Karpas-422 (cell line): ENCODE data around the gene MUC5AC. TPM values are rescaled to one million over a fixed set of nuclear protein-coding genes. Genes with fewer than 3 reads are reported as not detected.
"Not testable (repeated sequence)": the region's sequence is repeated elsewhere in the genome, so short reads cannot be mapped to it uniquely, and the experiment has no call there.

ENCODE experiments used
- DNase-seq: peaks from one replicate; pipeline ENCODE4 v3.0.0-alpha.2; 2015
- H2AFZ ChIP-seq: fragments of 200-600 bp; sonication (generic); 2 replicates; pipeline ENCODE4 v1.6.1; 2014; ENCODE audit warnings: antibody characterized with exemption, low read length, mixed read lengths
- H3K27ac ChIP-seq: fragments of 200-600 bp; sonication (generic); 2 replicates; pipeline ENCODE4 v1.5.1; 2014; ENCODE audit warnings: mild to moderate bottlenecking, low read length, moderate library complexity
- H3K27me3 ChIP-seq: fragments of 200-600 bp; sonication (generic); 2 replicates; pipeline ENCODE4 v1.6.1; 2014; ENCODE audit warnings: low read length, mixed read lengths
- H3K36me3 ChIP-seq: fragments of 200-600 bp; sonication (generic); 2 replicates; pipeline ENCODE4 v1.6.1; 2014; ENCODE audit warnings: low read length, mixed read lengths; ENCODE audit not compliant: insufficient read depth
- H3K4me1 ChIP-seq: fragments of 200-600 bp; sonication (generic); 2 replicates; pipeline ENCODE4 v1.6.1; 2014; ENCODE audit warnings: mild to moderate bottlenecking, low read length, mixed read lengths
- H3K4me2 ChIP-seq: fragments of 200-600 bp; sonication (generic); 2 replicates; pipeline ENCODE4 v1.6.1; 2014; ENCODE audit warnings: low read length, low read depth, mild to moderate bottlenecking; ENCODE audit not compliant: poor library complexity, severe bottlenecking
- H3K4me3 ChIP-seq: fragments of 200-600 bp; sonication (generic); 2 replicates; pipeline ENCODE4 v1.5.1; 2014; ENCODE audit warnings: mild to moderate bottlenecking, antibody characterized with exemption, low read length, mixed read lengths
- H3K79me2 ChIP-seq: fragments of 200-600 bp; sonication (generic); 2 replicates; pipeline ENCODE4 v1.6.1; 2014; ENCODE audit warnings: mild to moderate bottlenecking, low read length, mixed read lengths
- H3K9ac ChIP-seq: fragments of 200-600 bp; sonication (generic); 2 replicates; pipeline ENCODE4 v1.6.0; 2014; ENCODE audit warnings: low read length
- H3K9me2 ChIP-seq: fragments of 200-600 bp; sonication (generic), shearing (Covaris generic); replicated peaks from 2 replicates; pipeline ENCODE4 v1.6.0; 2014; ENCODE audit warnings: mild to moderate bottlenecking, low read length, moderate library complexity; ENCODE audit not compliant: insufficient read depth
- H3K9me3 ChIP-seq: fragments of 300-700, 200-600 bp; sonication (generic); 2 replicates; pipeline ENCODE4 v1.6.1; 2014; ENCODE audit warnings: low read length, mixed read lengths
- H4K20me1 ChIP-seq: fragments of 200-600 bp; sonication (generic); 2 replicates; pipeline ENCODE4 v1.6.1; 2014; ENCODE audit warnings: mild to moderate bottlenecking, antibody characterized with exemption, low read length, low read depth; ENCODE audit not compliant: insufficient read depth
- total RNA-seq: library from RNA; depleted of rRNA; stranded (reverse); fragments of >200 nt; shearing (Covaris generic); gene quantifications from 2 replicates; pipeline ENCODE4 v1.2.3, GENCODE V29; 2014; ENCODE audit warnings: low replicate concordance

The MUC5AC gene
- total RNA-seq, 1 experiment from 2014 or later: not detected

DNA sequence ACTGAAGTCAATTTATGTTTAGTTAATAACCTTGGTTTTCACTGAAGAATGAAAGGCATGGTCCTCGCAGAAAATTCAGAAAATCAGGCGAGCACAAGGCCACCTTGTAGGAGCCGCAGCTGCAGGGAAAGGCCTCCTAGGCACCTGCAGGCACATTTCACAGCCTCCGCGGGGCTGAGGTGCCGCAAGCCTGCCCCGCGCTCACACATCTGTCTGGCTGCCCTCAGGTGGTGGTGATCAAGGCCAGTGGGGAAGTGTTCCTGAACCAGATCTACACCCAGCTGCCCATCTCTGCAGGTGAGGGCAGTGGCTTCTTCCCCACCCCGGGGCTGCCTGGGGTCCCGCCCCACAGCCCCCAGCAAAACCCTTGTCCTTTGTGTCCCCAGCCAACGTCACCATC lies 10.5 kb downstream of the MUC5AC start:
- no peak for DNase-seq
- H3K27ac ChIP-seq: no peak overlapping the region
- H3K4me2 ChIP-seq: no peak overlapping the region
- no peaks in the 10 kb centered on the region for H3K9me2 ChIP-seq
- no peaks in the 10 kb centered on the region for H3K36me3 ChIP-seq
- H3K4me3 ChIP-seq: no peak overlapping the region
- H3K9me3 ChIP-seq: peaks cover 4% of the 10 kb centered on the region
- no peaks in the 10 kb centered on the region for H3K27me3 ChIP-seq
- no peaks in the 10 kb centered on the region for H3K4me1 ChIP-seq
- H4K20me1 ChIP-seq: no peaks in the 10 kb centered on the region
- H3K9ac ChIP-seq: no peak overlapping the region
- no peak overlapping the region for H2AFZ ChIP-seq
- no peaks in the 10 kb centered on the region for H3K79me2 ChIP-seq

DNA sequence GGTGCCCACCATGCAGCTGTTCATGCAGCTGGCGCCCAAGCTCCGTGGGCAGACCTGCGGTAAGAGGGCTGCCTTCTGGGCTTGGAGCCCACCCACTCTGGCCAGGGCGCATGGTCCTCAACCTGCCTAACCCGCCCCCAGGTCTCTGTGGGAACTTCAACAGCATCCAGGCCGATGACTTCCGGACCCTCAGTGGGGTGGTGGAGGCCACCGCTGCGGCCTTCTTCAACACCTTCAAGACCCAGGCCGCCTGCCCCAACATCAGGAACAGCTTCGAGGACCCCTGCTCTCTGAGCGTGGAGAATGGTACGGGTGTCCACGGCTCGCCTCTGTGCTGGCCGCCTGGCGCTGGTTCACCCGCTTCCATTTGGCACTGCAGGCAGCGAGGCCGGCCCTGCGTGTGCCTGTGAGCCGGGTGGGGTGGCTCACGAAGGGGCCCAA lies 11.0 kb downstream of the MUC5AC start:
- no peak overlapping the region for H2AFZ ChIP-seq
- no peaks in the 10 kb centered on the region for H3K79me2 ChIP-seq
- no peaks in the 10 kb centered on the region for H3K4me1 ChIP-seq
- no peaks in the 10 kb centered on the region for H3K27me3 ChIP-seq
- peaks cover 7% of the 10 kb centered on the region for H3K9me3 ChIP-seq
- no peak overlapping the region for H3K4me2 ChIP-seq
- H3K36me3 ChIP-seq: no peaks in the 10 kb centered on the region
- H3K9ac ChIP-seq: no peak overlapping the region
- DNase-seq: no peak
- no peaks in the 10 kb centered on the region for H3K9me2 ChIP-seq
- no peak overlapping the region for H3K4me3 ChIP-seq
- no peaks in the 10 kb centered on the region for H4K20me1 ChIP-seq
- no peak overlapping the region for H3K27ac ChIP-seq

DNA sequence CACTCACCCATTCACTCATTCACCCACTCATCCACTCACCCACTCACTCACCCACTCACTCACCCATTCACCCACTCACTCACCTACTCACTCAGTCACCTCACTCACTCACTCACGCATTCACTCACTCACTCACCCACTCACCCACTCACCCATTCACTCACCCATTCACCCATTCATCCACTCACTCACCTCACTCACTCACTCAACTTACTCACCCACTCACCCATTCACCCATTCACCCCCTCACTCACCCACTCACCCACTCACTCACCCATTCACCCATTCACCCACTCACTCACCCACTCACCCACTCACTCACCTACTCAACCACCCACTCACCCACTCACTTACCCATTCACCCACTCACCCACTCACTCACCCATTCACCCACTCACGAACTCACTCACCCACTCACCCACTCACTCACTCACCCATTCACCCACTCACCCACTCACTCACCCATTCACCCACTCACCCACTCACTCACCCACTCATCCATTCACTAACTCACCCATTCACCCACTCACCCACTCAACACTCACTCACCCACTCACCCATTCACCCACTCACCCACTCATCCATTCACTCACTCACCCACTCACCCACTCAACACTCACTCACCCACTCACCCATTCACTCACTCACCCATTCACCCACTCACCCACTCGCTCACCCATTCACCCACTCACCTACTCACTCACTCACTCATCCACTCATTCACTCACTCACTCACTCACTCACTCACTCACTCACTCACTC lies 13.7 kb downstream of the MUC5AC start:
- Histone ChIP-seq H3K9me2 (no peaks in the 10 kb centered on the region), H3K27me3 (no peaks in the 10 kb centered on the region), H2AFZ (no peak overlapping the region), H3K9ac (no peak overlapping the region), H4K20me1 (no peaks in the 10 kb centered on the region), H3K4me1 (no peaks in the 10 kb centered on the region), H3K4me2 (no peak overlapping the region), H3K4me3 (no peak overlapping the region), H3K36me3 (no peaks in the 10 kb centered on the region), H3K9me3 (peaks cover 13% of the 10 kb centered on the region), H3K79me2 (no peaks in the 10 kb centered on the region), H3K27ac (no peak overlapping the region)
- DNase-seq: no peak

DNA sequence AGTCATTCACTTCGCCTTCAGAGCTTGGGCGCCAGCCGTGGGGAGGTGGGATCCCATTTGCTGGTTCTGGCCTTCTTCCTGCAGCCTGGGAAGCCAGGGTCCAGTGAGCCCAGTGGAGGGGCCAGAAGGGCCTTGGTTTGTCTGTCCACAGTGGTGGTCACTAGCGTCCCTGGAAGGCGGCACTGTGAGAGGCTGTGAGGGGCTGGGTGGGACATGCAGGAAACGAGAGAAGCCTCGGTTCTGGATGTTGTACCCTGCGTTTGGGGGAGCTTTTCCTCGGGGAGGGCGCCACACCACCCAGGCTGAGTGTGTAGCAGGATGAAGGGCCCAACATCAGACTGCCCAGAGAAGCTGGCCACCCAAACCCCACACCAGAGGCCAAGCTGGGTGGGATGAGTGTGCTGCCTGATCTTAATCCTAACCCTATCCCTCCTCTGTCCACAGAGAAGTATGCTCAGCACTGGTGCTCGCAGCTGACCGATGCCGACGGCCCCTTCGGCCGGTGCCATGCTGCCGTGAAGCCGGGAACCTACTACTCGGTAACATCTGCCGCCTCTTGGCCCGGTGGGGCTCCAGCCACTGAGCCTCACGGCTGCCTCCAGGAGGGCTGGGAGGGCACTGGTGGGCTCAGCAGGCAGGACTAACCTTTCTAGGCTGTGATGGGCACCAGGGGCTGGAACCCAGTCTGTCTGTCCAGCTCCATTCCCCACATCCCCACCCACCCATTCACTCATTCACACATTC lies 14.4 kb downstream of the MUC5AC start:
- peak; percentile 42 for DNase-seq
- no peak overlapping the region for H2AFZ ChIP-seq
- no peaks in the 10 kb centered on the region for H3K9me2 ChIP-seq
- H3K79me2 ChIP-seq: no peaks in the 10 kb centered on the region
- H4K20me1 ChIP-seq: no peaks in the 10 kb centered on the region
- H3K9me3 ChIP-seq: peaks cover 13% of the 10 kb centered on the region
- H3K36me3 ChIP-seq: no peaks in the 10 kb centered on the region
- H3K9ac ChIP-seq: no peak overlapping the region
- H3K27ac ChIP-seq: no peak overlapping the region
- H3K4me3 ChIP-seq: no peak overlapping the region
- H3K4me1 ChIP-seq: no peaks in the 10 kb centered on the region
- no peak overlapping the region for H3K4me2 ChIP-seq
- no peaks in the 10 kb centered on the region for H3K27me3 ChIP-seq

DNA sequence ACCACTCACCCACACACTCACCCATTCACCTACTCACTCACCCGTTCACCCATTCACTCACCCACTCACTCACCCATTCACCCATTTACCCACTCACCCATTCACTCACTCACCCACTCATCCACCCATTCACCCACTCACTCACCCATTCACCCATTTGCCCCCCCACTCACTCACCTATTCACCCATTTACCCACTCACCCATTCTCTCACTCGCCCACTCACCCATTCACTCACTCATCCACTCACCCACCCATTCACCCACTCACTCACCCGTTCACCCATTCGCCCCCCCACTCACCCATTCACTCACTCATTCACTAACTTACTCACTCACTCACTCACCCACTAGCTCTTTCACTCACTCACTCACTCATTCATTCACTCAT lies 15.0 kb downstream of the MUC5AC start:
- H2AFZ ChIP-seq: no peak overlapping the region
- H3K9me3 ChIP-seq: peaks cover 13% of the 10 kb centered on the region
- no peaks in the 10 kb centered on the region for H3K9me2 ChIP-seq
- H3K36me3 ChIP-seq: no peaks in the 10 kb centered on the region
- no peaks in the 10 kb centered on the region for H3K27me3 ChIP-seq
- no peak for DNase-seq
- H3K9ac ChIP-seq: no peak overlapping the region
- H3K4me1 ChIP-seq: no peaks in the 10 kb centered on the region
- no peak overlapping the region for H3K4me3 ChIP-seq
- H3K79me2 ChIP-seq: no peaks in the 10 kb centered on the region
- no peak overlapping the region for H3K4me2 ChIP-seq
- no peak overlapping the region for H3K27ac ChIP-seq
- no peaks in the 10 kb centered on the region for H4K20me1 ChIP-seq

DNA sequence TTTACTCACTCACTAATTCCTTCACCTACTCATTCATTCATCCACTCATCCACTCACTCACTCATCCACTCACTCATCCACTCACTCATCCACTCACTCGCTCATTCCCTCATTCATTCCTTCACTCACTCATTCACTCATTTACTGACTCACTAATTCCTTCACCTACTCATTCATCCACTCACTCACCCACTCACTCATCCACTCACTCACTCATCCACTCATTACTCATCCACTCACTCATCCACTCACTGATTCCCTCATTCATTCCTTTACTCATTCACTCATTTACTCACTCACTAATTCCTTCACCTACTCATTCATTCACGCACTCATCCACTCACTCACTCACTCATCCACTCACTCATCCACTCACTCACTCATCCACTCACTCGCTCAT lies 15.6 kb downstream of the MUC5AC start:
- not testable (repeated sequence) for H3K4me3 ChIP-seq, H3K4me1 ChIP-seq, H4K20me1 ChIP-seq, H3K4me2 ChIP-seq, H3K36me3 ChIP-seq, DNase-seq, H3K9ac ChIP-seq, H3K9me2 ChIP-seq, H2AFZ ChIP-seq, H3K79me2 ChIP-seq, H3K27ac ChIP-seq, H3K27me3 ChIP-seq
- H3K9me3 ChIP-seq: peaks cover 13% of the 10 kb centered on the region

DNA sequence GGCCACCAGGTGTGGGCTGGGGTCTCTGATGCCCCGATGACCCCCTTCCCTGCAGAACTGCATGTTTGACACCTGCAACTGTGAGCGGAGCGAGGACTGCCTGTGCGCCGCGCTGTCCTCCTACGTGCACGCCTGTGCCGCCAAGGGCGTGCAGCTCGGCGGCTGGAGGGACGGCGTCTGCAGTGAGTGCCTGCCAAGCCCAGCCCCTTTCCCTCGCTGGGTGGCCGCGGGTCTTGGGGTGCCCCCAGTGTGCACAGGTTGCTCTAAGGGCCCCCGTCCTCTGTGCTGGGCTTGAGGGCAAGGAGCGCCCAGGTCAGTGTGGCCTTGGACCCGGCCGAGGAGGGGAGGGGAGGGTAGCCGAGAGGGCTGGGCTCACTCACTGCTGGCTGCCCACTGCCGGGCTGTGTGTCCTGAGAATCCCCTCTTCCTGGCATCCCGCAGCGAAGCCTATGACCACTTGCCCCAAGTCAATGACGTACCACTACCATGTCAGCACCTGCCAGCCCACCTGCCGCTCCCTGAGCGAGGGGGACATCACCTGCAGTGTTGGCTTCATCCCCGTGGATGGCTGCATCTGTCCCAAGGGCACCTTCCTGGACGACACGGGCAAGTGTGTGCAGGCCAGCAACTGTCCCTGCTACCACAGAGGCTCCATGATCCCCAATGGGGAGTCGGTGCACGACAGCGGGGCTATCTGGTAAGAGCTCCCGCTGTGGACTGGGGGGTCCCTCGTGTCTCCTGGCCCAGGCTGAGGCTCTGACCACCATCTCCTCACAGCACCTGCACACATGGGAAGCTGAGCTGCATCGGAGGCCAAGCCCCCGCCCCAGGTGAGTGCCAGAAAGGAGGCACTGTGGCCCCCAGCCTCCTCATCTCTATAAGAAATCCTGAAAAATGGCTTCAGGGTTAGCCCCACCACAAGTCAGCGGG lies 17.0 kb downstream of the MUC5AC start:
- Histone ChIP-seq H3K9ac (no peak overlapping the region), H3K4me1 (no peaks in the 10 kb centered on the region), H3K4me3 (no peak overlapping the region), H3K4me2 (no peak overlapping the region), H3K27me3 (no peaks in the 10 kb centered on the region), H3K79me2 (no peaks in the 10 kb centered on the region), H3K9me2 (no peaks in the 10 kb centered on the region), H4K20me1 (no peaks in the 10 kb centered on the region), H3K36me3 (no peaks in the 10 kb centered on the region), H3K27ac (no peak overlapping the region), H2AFZ (no peak overlapping the region), H3K9me3 (peaks cover 13% of the 10 kb centered on the region)
- DNase-seq: no peak
